Coronary artery (tissue), 2 donors: ENCODE measurements around the gene GZMM.

ENCODE experiments used
- DNase-seq: peaks from one replicate; pipeline ENCODE4 v3.0.0-alpha.2; 2017; ENCODE audit warnings: low spot score
- H3K27ac ChIP-seq, 2 donors: fragments of 200-600 bp; sonication (generic); one replicate each; pipeline ENCODE4 v1.5.1; 2016 to 2019
- H3K4me3 ChIP-seq: fragments of 200-600 bp; sonication (generic); 2 replicates; pipeline ENCODE4 v1.5.1; 2016; ENCODE audit warnings: mild to moderate bottlenecking, moderate library complexity
- TF ChIP-seq, protein P1 (sequence below): fragments of 200-600 bp; sonication (generic); IDR thresholded peaks from one replicate; pipeline ENCODE4 v1.5.1; 2019; ENCODE audit warnings: antibody characterized with exemption

GZMM gene

GRCh38 chr19:579842-580155 lies 35.9 kb downstream of the GZMM start:
- no peak overlapping the region for H3K27ac ChIP-seq
- TF ChIP-seq, protein P1, sequence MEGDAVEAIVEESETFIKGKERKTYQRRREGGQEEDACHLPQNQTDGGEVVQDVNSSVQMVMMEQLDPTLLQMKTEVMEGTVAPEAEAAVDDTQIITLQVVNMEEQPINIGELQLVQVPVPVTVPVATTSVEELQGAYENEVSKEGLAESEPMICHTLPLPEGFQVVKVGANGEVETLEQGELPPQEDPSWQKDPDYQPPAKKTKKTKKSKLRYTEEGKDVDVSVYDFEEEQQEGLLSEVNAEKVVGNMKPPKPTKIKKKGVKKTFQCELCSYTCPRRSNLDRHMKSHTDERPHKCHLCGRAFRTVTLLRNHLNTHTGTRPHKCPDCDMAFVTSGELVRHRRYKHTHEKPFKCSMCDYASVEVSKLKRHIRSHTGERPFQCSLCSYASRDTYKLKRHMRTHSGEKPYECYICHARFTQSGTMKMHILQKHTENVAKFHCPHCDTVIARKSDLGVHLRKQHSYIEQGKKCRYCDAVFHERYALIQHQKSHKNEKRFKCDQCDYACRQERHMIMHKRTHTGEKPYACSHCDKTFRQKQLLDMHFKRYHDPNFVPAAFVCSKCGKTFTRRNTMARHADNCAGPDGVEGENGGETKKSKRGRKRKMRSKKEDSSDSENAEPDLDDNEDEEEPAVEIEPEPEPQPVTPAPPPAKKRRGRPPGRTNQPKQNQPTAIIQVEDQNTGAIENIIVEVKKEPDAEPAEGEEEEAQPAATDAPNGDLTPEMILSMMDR = no peak
- no peak overlapping the region for H3K4me3 ChIP-seq
- DNase-seq = no peak

DNA sequence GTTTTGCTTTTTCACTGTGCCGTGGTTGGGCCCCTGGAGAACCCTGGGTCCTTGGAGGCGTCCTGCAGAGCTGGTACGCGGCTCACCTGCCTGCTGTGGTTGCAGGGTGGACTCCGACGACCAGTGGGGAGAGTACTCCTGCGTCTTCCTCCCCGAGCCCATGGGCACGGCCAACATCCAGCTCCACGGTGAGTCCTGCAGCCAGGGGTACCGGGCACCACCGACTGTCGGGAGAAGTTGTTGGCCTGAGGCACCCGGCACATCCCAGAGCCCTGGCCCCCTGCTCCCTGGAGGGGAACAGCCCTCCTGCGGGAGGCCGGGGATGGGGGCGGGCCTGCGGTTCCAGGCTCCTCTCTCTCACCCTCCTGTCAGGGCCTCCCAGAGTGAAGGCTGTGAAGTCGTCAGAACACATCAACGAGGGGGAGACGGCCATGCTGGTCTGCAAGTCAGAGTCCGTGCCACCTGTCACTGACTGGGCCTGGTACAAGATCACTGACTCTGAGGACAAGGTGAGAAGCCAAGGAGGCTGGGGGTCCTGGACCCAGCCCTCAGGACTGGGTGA lies 36.5 kb downstream of the GZMM start:
- H3K27ac ChIP-seq = no peak overlapping the region
- TF ChIP-seq, protein P1 = no peak
- no peak for DNase-seq
- H3K4me3 ChIP-seq = no peak overlapping the region

DNA sequence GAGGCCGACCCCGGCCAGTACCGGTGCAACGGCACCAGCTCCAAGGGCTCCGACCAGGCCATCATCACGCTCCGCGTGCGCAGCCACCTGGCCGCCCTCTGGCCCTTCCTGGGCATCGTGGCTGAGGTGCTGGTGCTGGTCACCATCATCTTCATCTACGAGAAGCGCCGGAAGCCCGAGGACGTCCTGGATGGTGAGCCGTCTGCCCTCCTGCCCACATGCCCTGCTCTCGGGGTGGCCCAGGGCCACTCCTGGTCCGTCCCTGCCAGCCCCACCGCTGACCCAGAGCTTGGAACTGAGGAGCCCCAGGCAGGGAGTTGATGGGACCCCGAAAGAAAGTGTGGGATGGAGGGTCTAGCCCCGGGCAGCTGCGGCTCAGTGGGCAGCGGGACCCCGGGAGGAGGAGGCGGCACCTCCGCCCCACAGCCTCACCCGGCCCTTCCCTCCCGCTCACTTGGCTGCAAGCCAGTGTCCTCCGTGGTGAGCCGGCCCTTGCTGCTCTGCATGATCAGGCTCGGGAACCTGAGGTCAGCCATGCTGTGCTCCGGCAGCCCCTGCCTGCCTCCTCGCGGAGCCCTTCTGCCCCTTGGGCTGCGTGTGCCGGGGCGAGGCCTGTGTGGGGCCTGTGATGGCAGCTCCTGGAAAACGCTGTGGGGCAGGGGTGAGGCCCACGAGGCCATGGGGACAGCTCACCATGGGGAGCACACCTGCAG lies 37.7 kb downstream of the GZMM start:
- H3K4me3 ChIP-seq = no peak overlapping the region
- no peak for DNase-seq
- no peak overlapping the region for H3K27ac ChIP-seq
- TF ChIP-seq, protein P1 = no peak

GRCh38 chr19:582497-583197 lies 38.8 kb downstream of the GZMM start:
- DNase-seq = no peak
- TF ChIP-seq, protein P1 = no peak
- Histone ChIP-seq H3K27ac (no peak overlapping the region), H3K4me3 (no peak overlapping the region)

DNA sequence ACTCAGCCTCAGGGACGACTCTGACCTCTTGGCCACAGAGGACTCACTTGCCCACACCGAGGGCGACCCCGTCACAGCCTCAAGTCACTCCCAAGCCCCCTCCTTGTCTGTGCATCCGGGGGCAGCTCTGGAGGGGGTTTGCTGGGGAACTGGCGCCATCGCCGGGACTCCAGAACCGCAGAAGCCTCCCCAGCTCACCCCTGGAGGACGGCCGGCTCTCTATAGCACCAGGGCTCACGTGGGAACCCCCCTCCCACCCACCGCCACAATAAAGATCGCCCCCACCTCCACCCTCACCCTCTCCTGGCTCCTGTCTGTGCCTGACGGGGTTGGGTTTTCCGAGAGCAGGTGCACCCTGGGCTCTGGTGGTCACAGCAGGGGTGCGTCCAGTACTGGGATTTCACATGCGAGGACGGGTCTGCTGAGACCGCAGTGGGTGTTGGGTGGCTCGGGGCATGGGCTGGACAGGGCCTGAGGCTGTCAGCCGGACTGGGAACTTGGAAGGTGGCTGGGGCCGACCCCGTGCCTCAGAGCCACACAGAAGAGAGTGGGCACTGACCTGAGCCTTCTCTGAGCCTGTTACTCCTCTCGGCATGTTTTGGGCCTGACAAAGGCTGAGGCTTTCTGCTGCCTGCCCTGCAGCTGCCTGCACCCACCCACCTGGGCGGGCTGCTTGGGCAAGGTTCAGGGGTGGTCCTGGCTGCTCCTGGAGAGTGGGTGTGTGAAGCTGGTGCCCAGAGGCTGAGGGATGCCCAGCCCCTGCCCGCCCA lies 39.5 kb downstream of the GZMM start:
- Histone ChIP-seq H3K27ac (no peak overlapping the region), H3K4me3 (no peak overlapping the region)
- TF ChIP-seq, protein P1 = no peak
- DNase-seq = no peak

DNA sequence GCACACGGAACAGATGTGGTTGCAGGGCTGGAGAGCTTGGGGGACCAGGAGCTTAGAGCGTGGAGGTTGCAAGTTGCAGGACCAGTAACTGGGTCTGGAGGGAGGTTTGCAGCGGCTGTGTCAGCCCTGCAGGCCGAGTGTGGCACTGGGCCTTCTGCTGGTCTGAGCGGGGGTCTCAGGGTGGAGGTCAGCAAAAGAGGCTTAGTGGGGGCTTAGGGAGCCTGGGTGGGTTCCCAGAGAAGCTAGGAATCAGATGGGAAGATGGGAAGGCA lies 40.1 kb downstream of the GZMM start:
- TF ChIP-seq, protein P1 = no peak
- Histone ChIP-seq H3K27ac (no peak overlapping the region), H3K4me3 (no peak overlapping the region)
- no peak for DNase-seq
